Measurements from ENCODE around the gene DNAJB12. TPM values are rescaled to one million over a fixed set of nuclear protein-coding genes. Genes with fewer than 3 reads are reported as not detected.
A peak's percentile ranks its signal among the peaks of the same experiment; 100 is the strongest.
"Not testable (repeated sequence)": the region's sequence is repeated elsewhere in the genome, so short reads cannot be mapped to it uniquely, and the experiment has no call there.

Gene DNAJB12
- total and polyA plus RNA-seq, 2 donors from 2014 or later, result 32.0 to 37.7 TPM

DNA sequence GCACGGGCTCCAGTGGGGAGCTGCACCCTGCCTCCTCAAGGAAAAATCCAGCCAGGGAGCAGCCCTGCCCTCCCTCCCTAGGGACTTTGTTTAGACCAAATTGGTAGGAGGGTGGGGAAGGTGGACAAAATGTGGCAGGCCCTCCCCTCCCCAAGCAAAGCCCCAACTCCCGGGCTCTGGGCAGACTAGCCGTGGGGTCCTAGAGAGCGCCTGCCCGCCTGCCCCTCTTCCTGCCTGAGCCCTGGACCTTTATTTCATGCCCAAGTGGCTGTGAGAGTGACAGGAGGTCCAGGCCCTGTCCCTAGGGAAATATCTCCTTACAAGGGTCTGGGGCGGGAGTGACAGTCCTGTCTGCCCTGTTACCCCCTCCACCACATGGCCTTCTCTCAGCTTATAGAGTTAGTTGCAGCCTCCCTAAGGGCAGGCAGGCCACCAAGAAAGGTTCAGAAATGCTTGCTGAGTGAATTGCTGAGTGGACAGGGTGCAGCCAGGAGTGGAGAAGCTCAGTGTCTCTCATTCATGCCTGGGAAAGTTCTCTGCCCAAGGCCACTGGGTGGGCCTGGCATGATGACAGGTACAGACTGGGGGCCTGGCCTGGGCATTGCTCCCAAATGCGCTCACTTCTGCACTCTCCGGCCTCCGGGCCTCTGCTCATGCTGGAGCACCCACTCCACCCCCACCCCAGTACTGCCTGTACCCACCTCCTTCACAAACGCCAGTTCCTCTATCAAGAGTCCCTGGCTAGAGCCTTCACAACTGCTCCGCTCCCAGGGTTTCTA, 25.2 kb downstream of the DNAJB12 start:
- DNase-seq (peak in 3 of 5 donors; percentile 50 to 77 (median 71)), FAIRE-seq (no peak)
- intact Hi-C loops (cut with DNase I), result loop anchor here (10.0 kb wide), 3 partner anchors 55 to 205 kb away; partner anchors contain the start of gene DDIT4
- H3K27me3 ChIP-seq (ENCODE audit: control insufficient read depth, insufficient read depth, low read length), result no peaks in the 10 kb centered on the region
- H3K9ac ChIP-seq (ENCODE audit: low read length in 3 of 3), result peak overlapping the region in 1 of 3 donors; percentile 40
- H3K4me3 ChIP-seq (ENCODE audit: low read length in 3 of 3), result no peak overlapping the region
- no peaks in the 10 kb centered on the region for H3K36me3 ChIP-seq (ENCODE audit: control insufficient read depth in 2 of 3, insufficient read depth in 3 of 3, low read length in 3 of 3)
- TF ChIP-seq, protein P1, sequence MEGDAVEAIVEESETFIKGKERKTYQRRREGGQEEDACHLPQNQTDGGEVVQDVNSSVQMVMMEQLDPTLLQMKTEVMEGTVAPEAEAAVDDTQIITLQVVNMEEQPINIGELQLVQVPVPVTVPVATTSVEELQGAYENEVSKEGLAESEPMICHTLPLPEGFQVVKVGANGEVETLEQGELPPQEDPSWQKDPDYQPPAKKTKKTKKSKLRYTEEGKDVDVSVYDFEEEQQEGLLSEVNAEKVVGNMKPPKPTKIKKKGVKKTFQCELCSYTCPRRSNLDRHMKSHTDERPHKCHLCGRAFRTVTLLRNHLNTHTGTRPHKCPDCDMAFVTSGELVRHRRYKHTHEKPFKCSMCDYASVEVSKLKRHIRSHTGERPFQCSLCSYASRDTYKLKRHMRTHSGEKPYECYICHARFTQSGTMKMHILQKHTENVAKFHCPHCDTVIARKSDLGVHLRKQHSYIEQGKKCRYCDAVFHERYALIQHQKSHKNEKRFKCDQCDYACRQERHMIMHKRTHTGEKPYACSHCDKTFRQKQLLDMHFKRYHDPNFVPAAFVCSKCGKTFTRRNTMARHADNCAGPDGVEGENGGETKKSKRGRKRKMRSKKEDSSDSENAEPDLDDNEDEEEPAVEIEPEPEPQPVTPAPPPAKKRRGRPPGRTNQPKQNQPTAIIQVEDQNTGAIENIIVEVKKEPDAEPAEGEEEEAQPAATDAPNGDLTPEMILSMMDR (IDR thresholded peaks at IDR 0.05; ENCODE audit: borderline replicate concordance, extremely low read depth, insufficient read depth), result no peak
- peaks cover 6 to 54% (median 37%) of the 10 kb centered on the region in 3 donors for H3K4me1 ChIP-seq (ENCODE audit: control insufficient read depth in 2 of 3, insufficient read depth in 2 of 3, low read depth in 1 of 3, low read length in 3 of 3)
- peak overlapping the region; percentile 57 to 60 for H3K27ac ChIP-seq (ENCODE audit: low read depth in 2 of 2, low read length in 2 of 2)
- no peaks in the 10 kb centered on the region for H3K9me3 ChIP-seq (ENCODE audit: control insufficient read depth in 2 of 3, insufficient read depth in 1 of 3, low read length in 3 of 3)

DNA sequence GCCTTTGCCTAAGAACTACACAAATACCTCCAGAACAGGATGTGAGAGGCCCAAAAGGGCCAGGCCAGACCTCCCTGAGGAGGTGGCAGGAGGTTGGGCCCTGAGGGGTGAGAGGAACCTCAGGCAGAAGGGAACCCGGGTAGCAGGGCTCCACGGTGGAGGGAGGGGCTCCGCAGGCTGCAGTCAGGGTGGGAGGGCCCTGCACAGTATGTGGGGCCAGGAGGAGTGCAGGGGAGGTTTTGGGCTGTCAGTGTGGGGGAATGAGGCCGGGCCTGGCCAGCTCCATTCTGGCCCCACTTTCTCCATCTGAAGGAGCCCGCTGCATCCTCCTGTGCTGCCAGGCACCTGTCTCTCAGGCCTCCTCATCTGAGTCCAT, 25.9 kb downstream of the DNAJB12 start:
- intact Hi-C loops (cut with DNase I), result no loop called here
- no peak overlapping the region for H3K4me3 ChIP-seq (ENCODE audit: low read length in 3 of 3)
- H3K9me3 ChIP-seq (ENCODE audit: control insufficient read depth in 2 of 3, insufficient read depth in 1 of 3, low read length in 3 of 3), result no peaks in the 10 kb centered on the region
- peak overlapping the region in 1 of 2 donors; percentile 32 for H3K27ac ChIP-seq (ENCODE audit: low read depth in 2 of 2, low read length in 2 of 2)
- no peaks in the 10 kb centered on the region for H3K36me3 ChIP-seq (ENCODE audit: control insufficient read depth in 2 of 3, insufficient read depth in 3 of 3, low read length in 3 of 3)
- no peak for DNase-seq
- FAIRE-seq, result no peak
- peaks cover 6 to 49% (median 37%) of the 10 kb centered on the region in 3 donors for H3K4me1 ChIP-seq (ENCODE audit: control insufficient read depth in 2 of 3, insufficient read depth in 2 of 3, low read depth in 1 of 3, low read length in 3 of 3)
- no peak overlapping the region for H3K9ac ChIP-seq (ENCODE audit: low read length in 3 of 3)
- TF ChIP-seq, protein P1 (IDR thresholded peaks at IDR 0.05; ENCODE audit: borderline replicate concordance, extremely low read depth, insufficient read depth), result no peak
- H3K27me3 ChIP-seq (ENCODE audit: control insufficient read depth, insufficient read depth, low read length), result no peaks in the 10 kb centered on the region

DNA sequence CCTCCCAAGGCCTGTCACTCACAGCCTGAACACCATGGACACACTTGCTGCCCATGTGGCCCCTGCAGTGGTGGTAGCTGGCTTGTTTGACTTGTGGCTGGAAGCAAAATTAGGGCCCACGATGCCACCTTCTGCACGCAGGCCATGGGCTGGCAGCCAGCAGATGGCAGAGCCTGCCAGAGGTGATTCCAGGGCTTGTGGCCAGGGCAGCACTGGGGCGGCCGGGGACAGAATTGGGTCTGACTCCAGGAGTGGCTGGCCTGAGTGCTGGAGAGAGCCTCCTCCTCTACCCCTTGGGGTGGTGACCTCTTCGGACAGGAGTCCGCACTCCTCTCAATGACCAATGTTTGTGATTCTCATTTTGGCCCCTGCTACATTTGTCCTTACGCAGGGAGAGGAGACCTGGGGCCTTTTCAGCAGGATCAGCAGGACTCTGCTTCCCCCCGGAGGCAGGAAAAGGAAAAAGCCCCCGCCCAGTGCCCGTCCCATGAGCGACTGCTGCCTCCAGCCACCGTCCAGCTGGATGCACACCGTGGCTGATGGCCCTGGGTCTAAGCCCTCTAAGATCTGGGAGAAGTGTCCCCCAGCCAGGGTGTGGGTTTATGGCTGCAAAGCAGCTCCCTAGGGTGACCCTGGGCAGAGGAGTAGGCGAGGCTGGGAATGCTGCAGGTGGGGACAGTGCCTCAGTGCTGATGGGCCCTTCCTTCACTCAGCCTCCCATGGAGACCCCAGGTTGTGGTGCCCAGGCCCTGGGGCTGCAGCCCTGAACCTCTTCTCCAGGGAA, 26.5 kb downstream of the DNAJB12 start:
- Histone ChIP-seq H3K4me3 (ENCODE audit: low read length in 3 of 3) (no peak overlapping the region), H3K9me3 (ENCODE audit: control insufficient read depth in 2 of 3, insufficient read depth in 1 of 3, low read length in 3 of 3) (no peaks in the 10 kb centered on the region), H3K9ac (ENCODE audit: low read length in 3 of 3) (peak overlapping the region in 2 of 3 donors; percentile 2 to 34), H3K4me1 (ENCODE audit: control insufficient read depth in 2 of 3, insufficient read depth in 2 of 3, low read depth in 1 of 3, low read length in 3 of 3) (peaks cover 6 to 43% (median 32%) of the 10 kb centered on the region in 3 donors), H3K27ac (ENCODE audit: low read depth in 2 of 2, low read length in 2 of 2) (peak overlapping the region; percentile 47 to 59), H3K36me3 (ENCODE audit: control insufficient read depth in 2 of 3, insufficient read depth in 3 of 3, low read length in 3 of 3) (no peaks in the 10 kb centered on the region), H3K27me3 (ENCODE audit: control insufficient read depth, insufficient read depth, low read length) (no peaks in the 10 kb centered on the region)
- intact Hi-C loops (cut with DNase I), result no loop called here
- DNase-seq, result peak; percentile 75 to 89 (median 86)
- TF ChIP-seq, protein P1 (IDR thresholded peaks at IDR 0.05; ENCODE audit: borderline replicate concordance, extremely low read depth, insufficient read depth), result peak; percentile 65
- no peak for FAIRE-seq

DNA sequence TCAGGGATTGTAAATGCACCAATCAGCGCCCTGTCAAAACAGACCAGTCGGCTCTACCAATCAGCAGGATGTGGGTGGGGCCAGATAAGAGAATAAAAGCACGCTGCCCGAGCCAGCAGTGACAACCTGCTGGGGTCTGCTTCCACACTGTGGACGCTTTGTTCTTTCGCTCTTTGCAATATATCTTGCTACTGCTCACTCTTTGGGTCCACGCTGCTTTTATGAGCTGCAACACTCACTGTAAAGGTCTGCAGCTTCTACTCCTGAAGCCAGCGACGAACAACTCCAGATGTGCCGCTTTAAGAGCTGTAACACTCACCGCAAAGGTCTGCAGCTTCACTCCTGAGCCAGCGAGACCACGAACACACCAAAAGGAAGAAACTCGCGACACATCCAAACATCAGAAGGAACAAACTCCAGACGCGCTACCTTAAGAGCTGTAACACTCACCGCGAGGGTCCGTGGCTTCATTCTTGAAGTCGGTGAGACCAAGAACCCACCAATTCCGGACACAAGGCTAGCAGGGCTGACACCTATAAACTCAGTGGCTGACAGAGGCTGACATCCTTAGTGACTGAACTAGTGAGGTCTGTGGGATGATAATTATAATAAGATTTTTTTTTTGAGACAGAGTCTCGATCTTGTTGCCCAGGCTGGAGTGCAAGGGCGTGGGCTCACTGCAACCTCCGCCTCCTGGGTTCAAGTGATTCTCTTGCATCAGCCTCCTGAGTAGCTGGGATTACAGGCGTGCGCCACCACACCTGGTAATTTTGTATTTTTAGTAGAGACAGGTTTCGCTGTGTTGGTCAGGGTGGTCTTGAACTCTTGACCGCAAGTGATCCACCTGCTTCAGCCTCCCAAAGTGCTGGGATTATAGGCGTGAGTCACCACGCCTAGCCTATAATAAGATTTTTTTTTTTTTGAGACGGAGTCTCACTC, 27.8 kb downstream of the DNAJB12 start:
- H3K4me3 ChIP-seq (ENCODE audit: low read length in 3 of 3); H3K36me3 ChIP-seq (ENCODE audit: control insufficient read depth in 2 of 3, insufficient read depth in 3 of 3, low read length in 3 of 3); intact Hi-C loops (cut with DNase I); H3K9ac ChIP-seq (ENCODE audit: low read length in 3 of 3); FAIRE-seq; H3K9me3 ChIP-seq (ENCODE audit: control insufficient read depth in 2 of 3, insufficient read depth in 1 of 3, low read length in 3 of 3); H3K27ac ChIP-seq (ENCODE audit: low read depth in 2 of 2, low read length in 2 of 2); H3K27me3 ChIP-seq (ENCODE audit: control insufficient read depth, insufficient read depth, low read length): not testable (repeated sequence)
- peak in 1 of 5 donors; percentile 9 for DNase-seq
- peaks cover 6 to 41% (median 32%) of the 10 kb centered on the region in 3 donors for H3K4me1 ChIP-seq (ENCODE audit: control insufficient read depth in 2 of 3, insufficient read depth in 2 of 3, low read depth in 1 of 3, low read length in 3 of 3)

All from kidney (tissue), 14 donors.